Measurements from ENCODE around the gene SDK1.
"Not testable (repeated sequence)": the region's sequence is repeated elsewhere in the genome, so short reads cannot be mapped to it uniquely, and the experiment has no call there.

Gene SDK1

GRCh38 chr7:3725155-3726059, 424.4 kb downstream of the SDK1 start:
- H3K4me1 Mint-ChIP-seq: no peaks in the 10 kb centered on the region

GRCh38 chr7:3730276-3730675, 429.2 kb downstream of the SDK1 start:
- H3K4me1 Mint-ChIP-seq: no peaks in the 10 kb centered on the region
- H3K27ac Mint-ChIP-seq: no peak overlapping the region
- peaks cover 2% of the 10 kb centered on the region for H3K27me3 Mint-ChIP-seq
- no peaks in the 10 kb centered on the region for H3K36me3 Mint-ChIP-seq (ENCODE audit: low read depth)
- H3K4me3 Mint-ChIP-seq: no peak overlapping the region
- no peak for ATAC-seq
- DNase-seq: no peak
- H3K9me3 Mint-ChIP-seq: peaks cover 4% of the 10 kb centered on the region

More at GRCh38 chr7:3725155-3726059, 424.4 kb downstream of the SDK1 start:
- no peaks in the 10 kb centered on the region for H3K27me3 Mint-ChIP-seq
- no peaks in the 10 kb centered on the region for H3K9me3 Mint-ChIP-seq
- ATAC-seq (no peak), DNase-seq (no peak)
- no peaks in the 10 kb centered on the region for H3K36me3 Mint-ChIP-seq (ENCODE audit: low read depth)
- no peak overlapping the region for H3K27ac Mint-ChIP-seq
- H3K4me3 Mint-ChIP-seq: no peak overlapping the region

- ATAC-seq: no peak
- no peak overlapping the region for H3K27ac Mint-ChIP-seq
- H3K27me3 Mint-ChIP-seq: peaks cover 2% of the 10 kb centered on the region
- no peaks in the 10 kb centered on the region for H3K36me3 Mint-ChIP-seq (ENCODE audit: low read depth)
- no peak overlapping the region for H3K4me3 Mint-ChIP-seq
- H3K9me3 Mint-ChIP-seq: peaks cover 4% of the 10 kb centered on the region
- no peak for DNase-seq
- H3K4me1 Mint-ChIP-seq: no peaks in the 10 kb centered on the region
These were observed 431.4 kb downstream of the SDK1 start for GRCh38 chr7:3732395-3733005.

GRCh38 chr7:3733541-3734140, 432.6 kb downstream of the SDK1 start:
- H3K27ac Mint-ChIP-seq: no peak overlapping the region
- peaks cover 10% of the 10 kb centered on the region for H3K9me3 Mint-ChIP-seq
- no peaks in the 10 kb centered on the region for H3K36me3 Mint-ChIP-seq (ENCODE audit: low read depth)
- ATAC-seq (no peak), DNase-seq (no peak)
- H3K4me3 Mint-ChIP-seq: no peak overlapping the region
- H3K27me3 Mint-ChIP-seq: peaks cover 2% of the 10 kb centered on the region
- H3K4me1 Mint-ChIP-seq: no peaks in the 10 kb centered on the region

- no peaks in the 10 kb centered on the region for H3K4me1 Mint-ChIP-seq
- H3K9me3 Mint-ChIP-seq: peaks cover 18% of the 10 kb centered on the region
- ATAC-seq (no peak), DNase-seq (no peak)
- no peaks in the 10 kb centered on the region for H3K36me3 Mint-ChIP-seq (ENCODE audit: low read depth)
- no peak overlapping the region for H3K4me3 Mint-ChIP-seq
- no peak overlapping the region for H3K27ac Mint-ChIP-seq
- peaks cover 7% of the 10 kb centered on the region for H3K27me3 Mint-ChIP-seq
These were observed 437.9 kb downstream of the SDK1 start for GRCh38 chr7:3738964-3739363.

GRCh38 chr7:3739983-3740382, 438.9 kb downstream of the SDK1 start:
- Mint-ChIP-seq H3K27ac (no peak overlapping the region), H3K4me3 (no peak overlapping the region), H3K9me3 (peaks cover 18% of the 10 kb centered on the region), H3K36me3 (ENCODE audit: low read depth) (no peaks in the 10 kb centered on the region), H3K4me1 (no peaks in the 10 kb centered on the region), H3K27me3 (peaks cover 9% of the 10 kb centered on the region)
- ATAC-seq (no peak), DNase-seq (no peak)

GRCh38 chr7:3747467-3747866, 446.4 kb downstream of the SDK1 start:
- peaks cover 4% of the 10 kb centered on the region for H3K4me1 Mint-ChIP-seq
- H3K9me3 Mint-ChIP-seq: no peaks in the 10 kb centered on the region
- H3K4me3 Mint-ChIP-seq: no peak overlapping the region
- peaks cover 7% of the 10 kb centered on the region for H3K27me3 Mint-ChIP-seq
- H3K36me3 Mint-ChIP-seq (ENCODE audit: low read depth): no peaks in the 10 kb centered on the region
- peak overlapping the region; percentile 5 for H3K27ac Mint-ChIP-seq
- no peak for ATAC-seq
- no peak for DNase-seq

- Mint-ChIP-seq H3K27me3 (peaks cover 5% of the 10 kb centered on the region), H3K9me3 (no peaks in the 10 kb centered on the region), H3K36me3 (ENCODE audit: low read depth) (no peaks in the 10 kb centered on the region), H3K4me1 (peaks cover 4% of the 10 kb centered on the region), H3K27ac (no peak overlapping the region), H3K4me3 (no peak overlapping the region)
- no peak for ATAC-seq
- no peak for DNase-seq
These were observed 447.3 kb downstream of the SDK1 start for GRCh38 chr7:3748389-3748788.

- Mint-ChIP-seq H3K4me3 (no peak overlapping the region), H3K27me3 (peaks cover 1% of the 10 kb centered on the region), H3K27ac (no peak overlapping the region), H3K4me1 (no peaks in the 10 kb centered on the region), H3K36me3 (ENCODE audit: low read depth) (no peaks in the 10 kb centered on the region), H3K9me3 (peaks cover 5% of the 10 kb centered on the region)
- ATAC-seq (no peak), DNase-seq (no peak)
These were observed 452.8 kb downstream of the SDK1 start for GRCh38 chr7:3753868-3754267.

GRCh38 chr7:3754493-3755341, 453.7 kb downstream of the SDK1 start:
- no peak for ATAC-seq
- H3K27me3 Mint-ChIP-seq: peaks cover 1% of the 10 kb centered on the region
- H3K36me3 Mint-ChIP-seq (ENCODE audit: low read depth): no peaks in the 10 kb centered on the region
- H3K4me3 Mint-ChIP-seq: no peak overlapping the region
- no peak overlapping the region for H3K27ac Mint-ChIP-seq
- peaks cover 5% of the 10 kb centered on the region for H3K9me3 Mint-ChIP-seq
- no peaks in the 10 kb centered on the region for H3K4me1 Mint-ChIP-seq
- DNase-seq: no peak

- not testable (repeated sequence) for H3K27me3 Mint-ChIP-seq; ATAC-seq; H3K27ac Mint-ChIP-seq; DNase-seq; H3K4me1 Mint-ChIP-seq; H3K4me3 Mint-ChIP-seq; H3K36me3 Mint-ChIP-seq (ENCODE audit: low read depth); H3K9me3 Mint-ChIP-seq
These were observed 454.9 kb downstream of the SDK1 start for GRCh38 chr7:3755778-3756453.

GRCh38 chr7:3757059-3757458, 456.0 kb downstream of the SDK1 start:
- no peak overlapping the region for H3K4me3 Mint-ChIP-seq
- no peak for ATAC-seq
- DNase-seq: no peak

GRCh38 chr7:3760651-3761050, 459.6 kb downstream of the SDK1 start:
- H3K4me3 Mint-ChIP-seq: no peak overlapping the region
- ATAC-seq (no peak), DNase-seq (no peak)
- H3K36me3 Mint-ChIP-seq (ENCODE audit: low read depth): no peaks in the 10 kb centered on the region
- H3K4me1 Mint-ChIP-seq: no peaks in the 10 kb centered on the region
- H3K9me3 Mint-ChIP-seq: peaks cover 5% of the 10 kb centered on the region
- peaks cover 9% of the 10 kb centered on the region for H3K27me3 Mint-ChIP-seq
- no peak overlapping the region for H3K27ac Mint-ChIP-seq

More at GRCh38 chr7:3757059-3757458, 456.0 kb downstream of the SDK1 start:
- peaks cover 5% of the 10 kb centered on the region for H3K9me3 Mint-ChIP-seq
- no peak overlapping the region for H3K27ac Mint-ChIP-seq
- no peaks in the 10 kb centered on the region for H3K4me1 Mint-ChIP-seq
- H3K36me3 Mint-ChIP-seq (ENCODE audit: low read depth): no peaks in the 10 kb centered on the region
- peaks cover 8% of the 10 kb centered on the region for H3K27me3 Mint-ChIP-seq
